Globus pallidus (tissue), 1 donor: ENCODE results near the gene STX5.
"Not testable (repeated sequence)": the region's sequence is repeated elsewhere in the genome, so short reads cannot be mapped to it uniquely, and the experiment has no call there.

Experiments
- DNase-seq: peaks from one replicate; pipeline ENCODE4 v3.0.0-alpha.2; 2015; ENCODE audit warnings: low spot score

Gene STX5

GRCh38 chr11:62830904-62831519 lies 839 bp downstream of the STX5 start:
- DNase-seq: no peak

GRCh38 chr11:62828130-62828529 lies 3.7 kb downstream of the STX5 start:
- not testable (repeated sequence) for DNase-seq

GRCh38 chr11:62823677-62824076 lies 8.2 kb downstream of the STX5 start:
- no peak for DNase-seq

- DNase-seq: no peak
Observed at GRCh38 chr11:62817129-62817528, 14.7 kb downstream of the STX5 start.

- no peak for DNase-seq
Observed at GRCh38 chr11:62816557-62816956, 15.3 kb downstream of the STX5 start.

GRCh38 chr11:62811659-62812058 lies 20.2 kb downstream of the STX5 start:
- DNase-seq: no peak

- DNase-seq: no peak
Observed at GRCh38 chr11:62810748-62811147, 21.1 kb downstream of the STX5 start.

GRCh38 chr11:62806611-62807121 lies 25.2 kb downstream of the STX5 start:
- DNase-seq: peak; percentile 18

- DNase-seq: no peak
Observed at GRCh38 chr11:62805961-62806441, 25.9 kb downstream of the STX5 start.

- DNase-seq: peak; percentile 93
Observed at GRCh38 chr11:62805076-62805892, 26.6 kb downstream of the STX5 start, which contains the start of gene NXF1. Gene NXF1, minus strand, starts transcription at chr11:62805440. Its CDS starts 84 bp downstream, at chr11:62805356.

GRCh38 chr11:62804310-62805075 lies 27.4 kb downstream of the STX5 start:
- peak; percentile 13 for DNase-seq

GRCh38 chr11:62801071-62801470 lies 30.8 kb downstream of the STX5 start:
- no peak for DNase-seq

GRCh38 chr11:62799486-62799885 lies 32.4 kb downstream of the STX5 start:
- DNase-seq: no peak

GRCh38 chr11:62796281-62796680 lies 35.6 kb downstream of the STX5 start:
- no peak for DNase-seq

GRCh38 chr11:62794201-62794775 lies 37.6 kb downstream of the STX5 start:
- DNase-seq: no peak

GRCh38 chr11:62792202-62792575 lies 39.7 kb downstream of the STX5 start:
- no peak for DNase-seq

GRCh38 chr11:62791501-62792201 lies 40.2 kb downstream of the STX5 start, which contains the start of gene TMEM223:
Gene TMEM223, minus strand, starts transcription at chr11:62792006. Its CDS starts 12 bp downstream, at chr11:62791994.
- peak; percentile 85 for DNase-seq

GRCh38 chr11:62789576-62789975 lies 42.3 kb downstream of the STX5 start:
- DNase-seq: no peak

GRCh38 chr11:62788991-62789390 lies 42.9 kb downstream of the STX5 start:
- no peak for DNase-seq

GRCh38 chr11:62787005-62787759 lies 44.7 kb downstream of the STX5 start, which contains the start of gene TMEM179B:
Gene TMEM179B, plus strand, starts transcription at chr11:62787402. Its CDS starts 30 bp downstream, at chr11:62787432.
- peak; percentile 99 for DNase-seq
